Keratinocyte (primary cell): ENCODE data around the gene RBFOX1. TPM values are rescaled to one million over a fixed set of nuclear protein-coding genes. Genes with fewer than 3 reads are reported as not detected.

Experiments used
- DNase-seq: peaks from one replicate; pipeline ENCODE4 v3.0.0-alpha.2; 2011; ENCODE audit warnings: low read depth, missing footprints, low spot score
- FAIRE-seq: peaks from 2 replicates; lab custom pipeline; 2011; peaks lifted over from hg19 to GRCh38; lab: Jason Lieb, UNC
- H2AFZ ChIP-seq: 2 replicates; pipeline ENCODE4 v1.6.0; 2012; ENCODE audit warnings: low read length, control low read depth, inconsistent platforms; ENCODE audit not compliant: control insufficient read depth
- H3K27ac ChIP-seq: 2 replicates; pipeline ENCODE4 v1.5.1; 2011; ENCODE audit warnings: low read length; ENCODE audit not compliant: control insufficient read depth, insufficient read depth
- H3K27me3 ChIP-seq: 3 replicates; pipeline ENCODE4 v1.6.0; 2011; ENCODE audit warnings: low read length; ENCODE audit not compliant: control insufficient read depth, insufficient read depth; ENCODE audit errors: extremely low read depth
- H3K36me3 ChIP-seq, 2 experiments: 2 replicates in 1 of 2; 3 replicates in 1 of 2; pipeline ENCODE4 v1.5.1; 2011; ENCODE audit warnings: low read length in 2 of 2, mild to moderate bottlenecking in 1 of 2; ENCODE audit not compliant: control insufficient read depth in 2 of 2, insufficient read depth in 2 of 2; ENCODE audit errors: extremely low read depth in 1 of 2
- H3K4me1 ChIP-seq: 3 replicates; pipeline ENCODE4 v1.5.1; 2011; ENCODE audit warnings: low read length; ENCODE audit not compliant: control insufficient read depth, insufficient read depth; ENCODE audit errors: extremely low read depth
- H3K4me2 ChIP-seq: 3 replicates; pipeline ENCODE4 v1.6.0; 2011; ENCODE audit warnings: low read depth, low read length; ENCODE audit not compliant: control insufficient read depth, insufficient read depth; ENCODE audit errors: extremely low read depth
- H3K4me3 ChIP-seq, 3 experiments: fragments of 200-600 bp in 1 of 3; sonication (generic) in 1 of 3; 2 replicates in 2 of 3; 3 replicates in 1 of 3; pipeline ENCODE4 v1.5.1; 2011 to 2016; ENCODE audit warnings: low read length in 3 of 3, mild to moderate bottlenecking in 3 of 3, control low read depth in 2 of 3, inconsistent platforms in 1 of 3, low read depth in 1 of 3, mixed read lengths in 1 of 3, mixed run types in 1 of 3, moderate library complexity in 1 of 3; ENCODE audit not compliant: control insufficient read depth in 2 of 3, insufficient read depth in 2 of 3; ENCODE audit errors: extremely low read depth in 1 of 3
- H3K79me2 ChIP-seq: 2 replicates; pipeline ENCODE4 v1.6.0; 2012; ENCODE audit warnings: low read length; ENCODE audit not compliant: control insufficient read depth, insufficient read depth
- H3K9ac ChIP-seq: 3 replicates; pipeline ENCODE4 v1.6.0; 2011; ENCODE audit warnings: low read length; ENCODE audit not compliant: control insufficient read depth, insufficient read depth; ENCODE audit errors: extremely low read depth
- H3K9me1 ChIP-seq: 3 replicates; pipeline ENCODE4 v1.6.0; 2011; ENCODE audit warnings: low read length; ENCODE audit not compliant: control insufficient read depth, insufficient read depth; ENCODE audit errors: extremely low read depth
- H3K9me3 ChIP-seq: 2 replicates; pipeline ENCODE4 v1.5.1; 2012; ENCODE audit warnings: low read depth, low read length; ENCODE audit not compliant: control insufficient read depth
- H4K20me1 ChIP-seq: 3 replicates; pipeline ENCODE4 v1.6.0; 2011; ENCODE audit warnings: low read length; ENCODE audit not compliant: control insufficient read depth, insufficient read depth; ENCODE audit errors: extremely low read depth
- CTCF ChIP-seq, 3 experiments: IDR thresholded peaks in 1 of 3; conservative IDR thresholded peaks in 1 of 3; optimal IDR thresholded peaks in 1 of 3; 2 replicates in 2 of 3; 3 replicates in 1 of 3; pipeline versions ENCODE3 to v1.5.1; 2011; ENCODE audit warnings: low read length in 3 of 3, mild to moderate bottlenecking in 3 of 3, moderate library complexity in 2 of 3, control low read depth in 1 of 3, inconsistent platforms in 1 of 3; ENCODE audit not compliant: insufficient read depth in 2 of 3; ENCODE audit errors: extremely low read depth in 1 of 3
- EZH2 ChIP-seq: IDR thresholded peaks from one replicate; pipeline ENCODE4 v1.6.1; 2012; ENCODE audit warnings: inconsistent platforms, mild to moderate bottlenecking, low read length, moderate library complexity
- dilution Hi-C: fragments of 300-500 bp; cut with MboI; formaldehyde crosslinking; loops from one replicate; pipeline ENCODE4 v1.7.0; 2020; ENCODE audit warnings: low sequenced_read_pairs; ENCODE audit not compliant: extremely low pct_ligation_motif_present
- polyA plus RNA-seq, 5 experiments: library from polyadenylated mRNA; depleted of rRNA in 3 of 5; stranded (reverse) in 3 of 5; stranded (forward) in 1 of 5; unstranded in 1 of 5; fragments of >200 nt; gene quantifications; 1 replicate in 1 of 5; 2 replicates in 3 of 5; 3 replicates in 1 of 5; pipeline versions ENCODE4 v1.2.1 to v1.2.3, GENCODE V29; 2011 to 2012; ENCODE audit warnings: missing spikeins in 2 of 5, low read depth in 1 of 5, low replicate concordance in 1 of 5

RBFOX1 gene
- polyA plus RNA-seq, 1 donor (not counting 4 experiments of a cell fraction or from before 2014, with no cell fraction given) = not detected

GRCh38 chr16:7579454-7579853 is 246.8 kb downstream of the RBFOX1 start:
- no peak overlapping the region for H3K27ac ChIP-seq
- H3K4me2 ChIP-seq = no peak overlapping the region
- H3K36me3 ChIP-seq = no peaks in the 10 kb centered on the region
- dilution Hi-C loops = no loop called here
- H2AFZ ChIP-seq = no peak overlapping the region
- no peaks in the 10 kb centered on the region for H3K79me2 ChIP-seq
- no peaks in the 10 kb centered on the region for H3K27me3 ChIP-seq
- no peaks in the 10 kb centered on the region for H4K20me1 ChIP-seq
- H3K9ac ChIP-seq = no peak overlapping the region
- no peak overlapping the region for H3K4me3 ChIP-seq
- FAIRE-seq (no peak), DNase-seq (no peak)
- no peak for TF ChIP-seq EZH2
- TF ChIP-seq CTCF (optimal IDR thresholded peaks at IDR 0.05 in 1 of 3, IDR thresholded peaks at IDR 0.05 in 1 of 3, conservative IDR thresholded peaks at IDR 0.05 in 1 of 3; ENCODE audit: extremely low read depth in 1 of 3, insufficient read depth in 2 of 3, low read length in 3 of 3) = no peak
- no peaks in the 10 kb centered on the region for H3K4me1 ChIP-seq
- H3K9me3 ChIP-seq = peaks cover 1% of the 10 kb centered on the region
- H3K9me1 ChIP-seq = no peaks in the 10 kb centered on the region

GRCh38 chr16:7581175-7581574 is 248.5 kb downstream of the RBFOX1 start:
- TF ChIP-seq EZH2 (no peak), CTCF (optimal IDR thresholded peaks at IDR 0.05 in 1 of 3, IDR thresholded peaks at IDR 0.05 in 1 of 3, conservative IDR thresholded peaks at IDR 0.05 in 1 of 3; ENCODE audit: extremely low read depth in 1 of 3, insufficient read depth in 2 of 3, low read length in 3 of 3) (no peak)
- no peak for FAIRE-seq
- Histone ChIP-seq H3K27ac (no peak overlapping the region), H2AFZ (no peak overlapping the region), H3K36me3 (no peaks in the 10 kb centered on the region), H3K4me3 (no peak overlapping the region), H3K9me1 (no peaks in the 10 kb centered on the region), H3K79me2 (no peaks in the 10 kb centered on the region), H3K4me2 (no peak overlapping the region), H3K9ac (no peak overlapping the region), H3K4me1 (no peaks in the 10 kb centered on the region), H3K27me3 (no peaks in the 10 kb centered on the region), H4K20me1 (no peaks in the 10 kb centered on the region), H3K9me3 (peaks cover 2% of the 10 kb centered on the region)
- dilution Hi-C loops = no loop called here
- DNase-seq = no peak
